ENCODE data around the gene RAD51B.

- TF ChIP-seq CTCF (IDR thresholded peaks at IDR 0.05) (no peak), POLR2A (IDR thresholded peaks at IDR 0.05) (peak in 1 of 4 donors; percentile 50)
Observed at GRCh38 chr14:67816326-67817002, 3.1 kb upstream of the RAD51B start, which contains the start of gene ZFYVE26.
